ENCODE data around the gene NTF3. TPM values are rescaled to one million over a fixed set of nuclear protein-coding genes. Genes with fewer than 3 reads are reported as not detected.

Gene NTF3
- total RNA-seq, 1 experiment from 2014 or later, result not detected

DNA sequence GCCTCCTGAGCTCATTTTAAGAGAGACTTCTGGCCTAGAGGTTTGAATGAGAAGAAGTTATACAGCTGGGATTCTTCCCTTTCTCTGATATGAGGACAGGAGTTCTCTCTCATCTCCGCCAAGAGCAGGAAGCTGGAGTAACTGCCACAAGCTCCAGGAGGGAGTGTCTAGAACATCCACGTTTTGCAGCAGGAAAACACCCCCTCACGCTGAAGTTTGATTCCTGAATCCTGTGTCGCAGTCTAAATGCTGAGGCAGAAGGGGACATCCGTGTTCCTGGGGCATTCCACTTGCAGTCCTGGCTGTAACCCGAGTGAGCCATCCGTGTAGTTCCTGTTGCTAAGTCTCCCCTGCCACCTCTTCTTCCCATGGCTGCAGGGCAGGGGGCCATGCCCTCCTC is 38.3 kb downstream of the NTF3 start:
- H3K36me3 ChIP-seq, result no peaks in the 10 kb centered on the region
- H3K9me3 ChIP-seq, result no peaks in the 10 kb centered on the region
- no peak overlapping the region for H3K4me3 ChIP-seq
- no peaks in the 10 kb centered on the region for H3K27me3 ChIP-seq
- DNase-seq, result no peak

DNA sequence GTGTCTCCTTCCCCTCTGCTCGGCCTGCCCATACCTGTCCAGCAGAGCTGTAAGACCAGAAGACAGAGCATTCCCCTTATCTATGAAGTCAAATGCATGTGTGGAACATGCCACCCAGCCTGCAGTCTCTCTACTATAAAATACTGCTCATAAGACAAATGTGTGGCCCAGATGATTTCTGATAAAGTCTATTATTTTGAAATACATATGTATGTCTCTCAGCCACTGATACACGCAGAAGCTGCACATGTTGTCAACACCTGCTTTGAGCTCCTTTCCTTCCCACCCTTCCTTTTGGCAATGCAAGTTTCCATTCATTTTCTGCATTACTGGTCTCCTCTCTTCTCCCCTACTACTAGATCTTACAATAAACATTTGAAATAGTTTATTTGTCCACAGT is 38.8 kb downstream of the NTF3 start:
- no peaks in the 10 kb centered on the region for H3K36me3 ChIP-seq
- H3K9me3 ChIP-seq, result no peaks in the 10 kb centered on the region
- DNase-seq, result no peak
- H3K4me3 ChIP-seq, result no peak overlapping the region
- no peaks in the 10 kb centered on the region for H3K27me3 ChIP-seq

DNA sequence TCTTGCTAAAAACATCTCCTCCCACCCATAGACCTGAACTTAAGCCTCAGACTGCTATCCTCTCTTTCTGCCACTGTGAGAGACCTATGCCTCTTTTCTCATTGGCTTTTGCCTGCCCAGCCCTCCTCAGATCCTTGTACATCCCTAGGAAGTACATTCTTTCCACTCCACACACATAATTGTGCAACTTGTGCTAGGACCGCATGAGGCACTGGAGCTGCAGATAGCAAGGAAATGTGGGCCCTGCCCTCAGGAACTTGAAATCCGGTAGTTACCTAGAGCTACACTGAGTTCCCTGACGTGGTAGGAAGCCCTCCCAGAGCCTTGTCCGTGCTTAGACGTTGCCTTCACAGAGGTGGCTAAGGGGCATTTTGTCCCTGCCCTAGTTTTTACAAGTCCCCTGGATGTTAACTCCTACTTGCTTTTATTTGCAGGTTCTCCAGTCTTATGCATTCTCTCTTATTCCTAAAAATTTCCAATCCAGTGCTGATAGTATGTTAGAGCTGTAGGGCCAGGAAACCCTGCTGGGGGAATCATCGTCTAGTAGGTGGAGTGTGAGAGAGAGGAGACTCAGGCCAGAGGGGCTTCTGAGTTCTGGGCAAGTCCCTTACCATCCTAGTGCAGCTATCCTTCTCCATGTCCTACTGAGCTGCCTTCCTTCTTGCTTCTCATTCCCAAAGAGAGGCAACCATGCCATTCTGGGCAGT is 41.3 kb downstream of the NTF3 start:
- DNase-seq, result no peak
- H3K27me3 ChIP-seq, result no peaks in the 10 kb centered on the region

DNA sequence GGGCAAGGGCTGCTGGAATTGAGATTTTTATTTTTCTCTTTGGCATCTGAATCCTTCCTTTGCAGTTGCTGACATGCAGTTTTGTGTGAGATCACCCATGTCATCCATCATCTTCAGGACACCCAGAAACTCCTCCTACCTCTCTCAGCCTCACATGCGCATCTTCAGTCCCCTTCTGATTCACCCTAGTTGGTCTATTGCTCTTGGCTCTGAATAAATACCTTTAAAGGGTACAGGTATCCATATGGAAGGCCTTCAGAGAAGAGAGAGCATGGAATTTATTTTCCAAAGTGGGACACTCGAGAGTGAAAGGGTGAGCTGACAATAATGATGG is 41.8 kb downstream of the NTF3 start:
- Histone ChIP-seq H3K36me3 (no peaks in the 10 kb centered on the region), H3K27me3 (no peaks in the 10 kb centered on the region), H3K9me3 (no peaks in the 10 kb centered on the region), H3K4me3 (no peak overlapping the region)
- no peak for DNase-seq

More for the DNA sequence above, 41.3 kb downstream of the NTF3 start:
- no peaks in the 10 kb centered on the region for H3K36me3 ChIP-seq
- no peaks in the 10 kb centered on the region for H3K9me3 ChIP-seq
- H3K4me3 ChIP-seq, result no peak overlapping the region

DNA sequence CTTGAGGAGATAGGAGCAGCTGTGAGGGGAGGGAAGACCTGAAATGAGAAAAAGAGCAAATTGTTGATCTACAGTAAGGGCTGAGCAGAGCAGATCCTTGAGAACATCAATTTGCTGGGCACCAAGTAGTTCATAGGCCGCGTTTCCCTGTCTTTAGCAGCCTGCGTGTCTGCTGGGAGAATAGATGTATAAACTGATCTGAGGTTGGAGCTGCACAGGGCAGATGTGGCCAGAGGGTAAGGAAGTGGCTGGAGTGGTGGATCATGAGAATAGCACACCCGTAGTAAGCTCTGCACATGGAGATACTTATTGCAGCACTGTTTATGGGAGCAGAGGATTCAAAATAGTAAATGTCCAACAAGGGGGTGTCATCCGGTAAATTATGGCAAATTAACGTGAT is 44.4 kb downstream of the NTF3 start:
- Histone ChIP-seq H3K27me3 (no peaks in the 10 kb centered on the region), H3K9me3 (no peaks in the 10 kb centered on the region), H3K4me3 (no peak overlapping the region), H3K36me3 (no peaks in the 10 kb centered on the region)
- DNase-seq, result no peak

DNA sequence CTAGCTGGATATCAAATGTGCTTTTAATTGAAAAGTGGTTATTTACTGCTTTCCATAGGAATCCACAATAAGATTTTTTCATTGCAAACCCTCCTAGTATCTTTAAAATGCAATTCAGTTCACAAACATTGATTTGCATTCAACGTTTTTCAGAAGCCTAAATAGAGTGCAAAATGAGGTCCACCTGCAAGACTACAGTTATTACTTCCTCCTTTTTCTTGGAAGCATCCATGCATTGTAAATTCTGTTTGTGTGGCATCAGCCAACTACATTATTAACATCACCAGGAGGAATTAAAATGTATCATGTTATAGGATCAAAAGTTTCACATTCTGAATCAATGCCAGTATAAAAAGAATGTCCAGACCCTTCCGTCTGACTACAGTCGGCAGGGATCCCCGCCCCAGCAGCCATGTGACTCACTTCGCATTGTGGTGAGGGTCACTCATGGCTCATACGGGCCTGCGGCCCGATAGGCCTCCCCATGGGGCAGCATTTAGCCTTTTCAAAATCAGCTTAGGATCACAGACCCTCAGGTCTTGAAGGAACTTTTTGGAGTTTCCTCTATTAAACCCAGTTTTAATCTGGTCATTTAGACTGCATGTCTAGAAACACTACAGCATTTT is 46.3 kb downstream of the NTF3 start:
- DNase-seq, result no peak
- Histone ChIP-seq H3K36me3 (no peaks in the 10 kb centered on the region), H3K4me3 (no peak overlapping the region)

DNA sequence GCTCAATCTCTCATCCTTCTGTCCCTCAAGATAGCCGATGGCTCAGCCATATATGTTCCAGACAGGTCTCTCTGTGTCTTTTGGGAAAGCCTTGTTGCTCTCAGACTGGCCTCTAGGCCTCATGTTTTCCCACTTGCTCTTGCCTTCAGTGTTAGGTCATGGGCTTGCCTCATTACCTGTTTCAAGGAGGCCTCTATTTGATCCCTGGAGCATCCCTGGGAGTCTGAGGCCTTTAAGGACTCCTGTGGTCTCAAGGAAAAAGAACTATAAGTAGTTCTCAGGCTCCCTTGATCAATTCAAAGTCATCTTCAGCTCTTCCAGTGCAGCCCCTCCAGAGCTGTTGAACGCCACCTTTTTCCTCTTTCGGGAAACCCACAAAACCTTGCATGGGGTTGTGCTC is 47.9 kb downstream of the NTF3 start:
- Histone ChIP-seq H3K36me3 (no peaks in the 10 kb centered on the region), H3K4me3 (no peak overlapping the region), H3K9me3 (no peaks in the 10 kb centered on the region), H3K27me3 (no peaks in the 10 kb centered on the region)
- no peak for DNase-seq

More for the DNA sequence above, 46.3 kb downstream of the NTF3 start:
- Histone ChIP-seq H3K27me3 (no peaks in the 10 kb centered on the region), H3K9me3 (no peaks in the 10 kb centered on the region)

DNA sequence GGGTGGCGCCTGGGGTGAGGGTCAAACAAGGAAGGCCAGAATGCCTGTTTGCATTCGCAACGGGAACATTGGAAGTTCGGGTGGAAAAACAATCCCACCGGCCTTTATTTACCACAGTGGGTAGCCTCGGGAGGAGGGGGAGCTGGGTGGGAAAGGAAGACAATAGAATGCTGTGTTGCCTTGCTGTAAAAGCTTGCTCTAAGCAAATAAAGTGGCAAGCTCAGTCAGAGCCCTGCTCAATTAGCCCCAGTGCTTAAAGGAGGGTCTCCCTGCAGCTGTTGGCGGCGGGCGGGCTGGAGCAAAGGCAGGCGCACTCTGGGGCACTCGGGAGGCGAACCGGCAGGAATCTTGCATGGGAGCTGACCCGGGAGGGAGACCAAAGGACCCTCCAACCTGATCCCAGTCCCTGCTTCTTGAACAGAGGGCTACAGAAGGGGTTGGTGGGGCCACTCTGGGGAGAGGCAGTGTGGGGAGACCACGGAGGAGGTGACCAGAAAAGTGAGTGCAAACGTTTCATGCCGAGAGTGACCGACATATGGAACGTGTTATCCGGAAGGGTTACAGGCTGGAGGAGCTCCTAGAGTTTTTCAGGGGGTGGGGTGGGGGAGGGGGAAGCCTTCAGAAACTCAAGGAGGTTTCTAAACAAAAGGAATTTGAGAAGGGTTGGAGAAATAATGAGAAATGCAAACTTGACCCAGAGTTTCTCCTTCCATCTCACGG is 48.5 kb downstream of the NTF3 start:
- no peak overlapping the region for H3K4me3 ChIP-seq

DNA sequence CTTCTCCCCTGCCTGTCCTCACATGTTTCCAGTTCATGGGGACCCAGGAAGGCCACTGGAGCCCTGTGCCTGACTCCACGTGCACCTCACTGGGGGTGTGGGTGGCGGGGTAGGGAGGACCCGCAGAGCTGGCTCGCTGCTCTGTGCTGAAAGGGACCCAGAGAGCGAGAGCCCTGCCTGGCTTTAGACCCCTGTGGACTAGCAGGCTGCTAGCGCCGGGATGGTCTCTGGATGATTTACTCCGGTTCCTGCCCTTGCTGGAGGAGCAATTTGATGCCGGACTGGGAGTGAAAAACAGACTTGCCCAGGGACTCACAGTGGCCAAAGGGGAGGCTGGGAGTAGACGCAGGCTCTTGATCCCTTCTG is 49.0 kb downstream of the NTF3 start:
- Histone ChIP-seq H3K36me3 (no peaks in the 10 kb centered on the region), H3K27me3 (no peaks in the 10 kb centered on the region), H3K4me3 (no peak overlapping the region), H3K9me3 (no peaks in the 10 kb centered on the region)
- no peak for DNase-seq

More for the DNA sequence above, 48.5 kb downstream of the NTF3 start:
- DNase-seq, result no peak
- no peaks in the 10 kb centered on the region for H3K9me3 ChIP-seq
- no peaks in the 10 kb centered on the region for H3K27me3 ChIP-seq
- H3K36me3 ChIP-seq, result no peaks in the 10 kb centered on the region

DNA sequence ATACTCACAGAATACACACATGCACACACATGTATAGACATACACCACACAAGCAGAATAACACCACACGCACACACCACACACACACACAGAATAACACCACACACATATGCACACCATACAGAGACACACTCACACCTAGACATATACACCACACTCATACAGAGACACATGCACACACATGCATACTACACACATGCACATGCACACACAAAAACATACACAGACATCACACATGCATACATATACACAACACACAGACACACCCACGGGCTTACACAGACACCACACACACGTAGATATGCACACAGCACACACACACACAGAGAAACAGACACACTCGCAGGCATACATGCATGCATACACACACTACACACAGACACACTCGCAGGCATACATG is 49.7 kb downstream of the NTF3 start:
- DNase-seq, result no peak
- Histone ChIP-seq H3K36me3 (no peaks in the 10 kb centered on the region), H3K9me3 (no peaks in the 10 kb centered on the region), H3K4me3 (no peak overlapping the region), H3K27me3 (no peaks in the 10 kb centered on the region)

DNA sequence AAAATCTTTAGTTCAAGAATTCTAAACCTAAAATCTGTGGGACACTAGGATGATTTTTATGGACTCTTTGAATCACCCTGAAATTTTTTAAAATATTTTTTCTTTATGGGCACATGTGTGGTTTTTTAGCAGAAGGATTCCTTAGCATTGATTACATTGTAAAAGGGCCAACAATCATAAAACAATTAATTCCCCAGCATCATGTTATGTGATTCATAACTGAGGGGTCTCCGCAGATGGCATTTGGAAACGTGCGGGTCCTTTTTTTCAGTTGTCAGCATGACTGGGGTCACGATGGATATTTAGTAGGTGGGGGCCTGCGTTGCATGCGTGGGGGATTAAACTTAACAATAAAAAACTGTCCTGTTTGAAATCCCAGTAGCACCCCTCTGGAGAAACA is 52.5 kb downstream of the NTF3 start:
- Histone ChIP-seq H3K36me3 (no peaks in the 10 kb centered on the region), H3K9me3 (no peaks in the 10 kb centered on the region), H3K27me3 (no peaks in the 10 kb centered on the region), H3K4me3 (no peak overlapping the region)
- DNase-seq, result no peak

DNA sequence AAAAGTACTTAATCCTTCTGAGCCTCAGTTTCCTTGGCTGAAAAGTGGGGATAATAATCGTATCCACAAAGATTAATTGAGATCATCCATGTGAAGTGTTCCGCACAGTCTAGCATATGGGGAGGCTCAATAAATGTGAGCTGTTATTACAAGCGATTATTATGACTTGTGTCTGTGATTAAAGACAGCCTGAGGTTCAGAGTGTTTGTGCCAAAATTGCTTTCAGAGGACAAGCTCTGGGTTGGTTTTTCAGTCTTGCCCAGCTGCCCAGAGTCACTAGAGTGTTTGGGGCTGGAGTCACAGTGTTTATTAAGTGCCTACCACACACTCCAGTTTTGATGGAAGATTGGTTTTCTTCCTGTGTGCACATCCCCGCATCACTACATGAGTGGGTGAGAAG is 53.5 kb downstream of the NTF3 start:
- no peak for DNase-seq
- H3K9me3 ChIP-seq, result no peaks in the 10 kb centered on the region
- no peaks in the 10 kb centered on the region for H3K27me3 ChIP-seq
- no peak overlapping the region for H3K4me3 ChIP-seq
- H3K36me3 ChIP-seq, result no peaks in the 10 kb centered on the region

DNA sequence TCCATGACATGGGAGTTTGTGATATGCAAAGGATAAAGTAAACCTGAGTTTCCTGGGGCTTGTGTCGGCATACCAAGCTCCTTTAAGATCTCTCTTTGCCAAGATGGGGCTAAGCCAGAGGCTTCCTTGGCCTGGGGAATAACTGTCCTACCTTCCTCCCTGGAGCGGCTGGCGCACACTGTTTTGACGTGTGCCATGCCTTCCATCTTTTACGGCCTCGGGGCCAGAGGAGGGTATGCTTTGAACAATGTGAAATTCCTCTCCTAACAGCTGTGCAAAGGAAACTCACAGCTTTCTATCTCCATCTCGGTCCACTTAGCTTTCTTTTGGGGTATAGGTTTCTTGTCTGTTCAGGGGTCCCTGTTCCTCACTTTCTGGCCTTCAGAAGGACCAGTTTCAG is 55.2 kb downstream of the NTF3 start:
- no peaks in the 10 kb centered on the region for H3K9me3 ChIP-seq
- no peaks in the 10 kb centered on the region for H3K27me3 ChIP-seq
- H3K36me3 ChIP-seq, result no peaks in the 10 kb centered on the region
- DNase-seq, result no peak
- no peak overlapping the region for H3K4me3 ChIP-seq

DNA sequence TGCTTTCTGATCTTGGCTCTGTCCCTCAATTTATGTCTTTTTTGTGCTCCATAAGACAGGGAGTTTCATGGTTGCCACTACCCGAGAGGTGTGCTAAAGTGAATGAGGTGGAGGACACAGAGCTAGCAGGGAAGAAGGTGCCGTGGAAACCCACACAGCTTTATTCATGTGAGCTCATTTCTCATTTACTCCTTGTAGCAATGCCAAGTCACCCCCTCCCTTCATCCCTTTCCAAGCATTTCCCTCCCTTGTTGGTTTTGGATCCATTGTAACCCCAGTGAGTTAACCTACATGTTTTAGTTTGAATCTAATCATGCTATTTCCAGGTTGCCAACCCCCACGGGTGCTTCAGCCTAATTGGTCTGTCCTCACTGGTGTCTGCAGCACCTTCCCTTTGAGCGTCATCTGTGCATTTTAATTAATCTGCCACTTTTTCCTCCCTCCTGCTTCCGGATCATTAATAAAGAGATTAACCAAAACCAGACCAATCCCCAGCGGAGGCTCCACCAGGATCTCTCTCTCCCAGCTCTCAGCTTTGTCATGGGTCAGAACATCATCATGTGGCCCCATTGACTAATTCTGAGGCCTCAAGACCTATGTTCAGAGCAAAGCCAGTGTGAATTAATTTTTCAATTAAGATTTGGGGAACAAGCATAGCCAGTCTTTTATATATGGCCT is 56.2 kb downstream of the NTF3 start:
- Histone ChIP-seq H3K36me3 (no peaks in the 10 kb centered on the region), H3K4me3 (no peak overlapping the region), H3K27me3 (no peaks in the 10 kb centered on the region), H3K9me3 (no peaks in the 10 kb centered on the region)
- DNase-seq, result peak; percentile 40

DNA sequence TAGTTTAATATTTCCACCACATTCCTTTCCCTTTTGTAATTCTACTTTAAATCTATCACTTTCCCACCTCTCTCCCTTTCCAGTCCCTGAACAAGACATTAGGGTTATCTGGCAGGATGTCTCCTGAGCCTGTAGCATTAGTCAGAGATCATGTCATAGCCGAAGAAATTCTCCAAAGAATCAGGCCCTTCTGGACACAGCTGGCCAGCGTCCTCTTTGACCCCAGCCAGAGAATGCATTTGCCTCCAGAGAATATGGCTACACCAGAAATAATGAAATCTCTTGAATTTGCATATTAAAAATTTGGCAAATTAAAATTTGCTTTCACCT is 56.7 kb downstream of the NTF3 start:
- Histone ChIP-seq H3K9me3 (no peaks in the 10 kb centered on the region), H3K36me3 (no peaks in the 10 kb centered on the region)
- DNase-seq, result peak; percentile 65

DNA sequence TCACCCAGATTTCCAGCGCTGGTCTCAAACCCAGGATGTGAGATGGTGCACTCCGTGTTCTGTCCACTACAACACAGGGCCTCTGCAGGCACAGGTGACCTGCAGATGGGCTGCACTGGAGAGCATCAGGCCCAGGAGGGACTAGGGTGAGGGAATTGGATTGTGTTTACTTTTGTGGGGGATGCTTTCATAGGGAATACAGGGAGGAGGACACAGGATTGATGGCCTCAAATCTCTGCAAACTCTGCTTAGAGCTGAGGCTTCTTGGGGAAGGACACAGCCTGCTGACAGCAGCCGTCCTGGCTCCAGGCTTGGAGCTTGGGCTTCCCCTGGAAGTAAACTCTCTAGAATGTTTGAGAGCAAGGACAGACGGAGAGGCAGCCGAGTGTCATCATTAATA is 57.1 kb downstream of the NTF3 start:
- Histone ChIP-seq H3K27me3 (no peaks in the 10 kb centered on the region), H3K4me3 (no peak overlapping the region), H3K9me3 (no peaks in the 10 kb centered on the region), H3K36me3 (no peaks in the 10 kb centered on the region)
- no peak for DNase-seq

More for the DNA sequence above, 56.7 kb downstream of the NTF3 start:
- H3K4me3 ChIP-seq, result no peak overlapping the region
- H3K27me3 ChIP-seq, result no peaks in the 10 kb centered on the region

DNA sequence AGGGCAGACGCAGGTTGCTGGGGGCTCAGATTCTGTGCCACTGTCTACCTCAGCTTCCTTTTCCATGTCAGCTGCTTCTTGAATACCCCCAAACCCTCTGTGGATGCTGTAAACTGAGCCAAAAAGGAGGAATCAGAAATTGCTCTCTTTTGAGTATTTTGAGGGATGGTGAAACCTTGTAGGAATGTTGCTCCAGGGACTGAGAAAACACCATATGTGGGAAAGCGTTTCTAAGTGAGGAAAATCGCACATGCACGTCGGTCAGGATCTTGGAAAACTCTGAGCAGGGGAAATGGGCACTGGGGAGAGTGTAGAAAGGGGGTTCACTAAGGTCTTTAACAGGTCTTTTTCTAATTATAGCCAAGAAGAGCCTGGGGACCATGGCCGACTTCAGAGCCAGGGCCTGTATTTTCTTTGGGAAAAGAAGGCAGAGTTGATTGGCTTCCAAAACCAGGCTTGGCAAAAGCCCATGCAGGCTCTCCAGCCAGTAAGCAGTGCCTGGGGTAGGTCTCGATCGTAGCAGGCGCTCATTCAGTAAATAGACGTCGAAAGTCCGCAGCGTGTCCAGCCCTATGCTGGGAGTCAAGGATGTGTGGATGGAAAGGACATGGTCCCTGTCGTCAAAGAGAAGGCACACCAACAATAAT is 58.0 kb downstream of the NTF3 start:
- H3K36me3 ChIP-seq, result no peaks in the 10 kb centered on the region
- no peak for DNase-seq
- H3K9me3 ChIP-seq, result no peaks in the 10 kb centered on the region
- no peak overlapping the region for H3K4me3 ChIP-seq
- H3K27me3 ChIP-seq, result no peaks in the 10 kb centered on the region
